HepG2 (cell line): ENCODE measurements around the gene MRPL20. TPM values are rescaled to one million over a fixed set of nuclear protein-coding genes. Genes with fewer than 3 reads are reported as not detected.

Experiments
- ARID4A ChIP-seq: sonication (generic); formaldehyde crosslinking; IDR thresholded peaks from 2 replicates; pipeline ENCODE4 v1.5.0; 2020; ENCODE audit warnings: mild to moderate bottlenecking, missing genetic modification reagents, borderline replicate concordance
- ARNT ChIP-seq: fragments of 450-650 bp; IDR thresholded peaks from 2 replicates; pipeline ENCODE4 v1.6.1; 2017
- CAMTA2 ChIP-seq: sonication (generic); formaldehyde crosslinking; IDR thresholded peaks from 2 replicates; pipeline ENCODE4 v1.4.0; 2020; ENCODE audit warnings: mild to moderate bottlenecking, missing genetic modification reagents, borderline replicate concordance
- DDIT3 ChIP-seq: sonication (generic); formaldehyde crosslinking; IDR thresholded peaks from 2 replicates; pipeline ENCODE4 v1.4.0; 2020; ENCODE audit warnings: mild to moderate bottlenecking, missing genetic modification reagents
- FLYWCH1 ChIP-seq: sonication (generic); formaldehyde crosslinking; IDR thresholded peaks from 2 replicates; pipeline ENCODE4 v1.8.1; 2023; ENCODE audit warnings: mild to moderate bottlenecking, missing genetic modification reagents
- FOXA1 ChIP-seq, 2 experiments: fragments of 450-650 bp in 1 of 2; sonication (generic) in 1 of 2; formaldehyde crosslinking in 1 of 2; IDR thresholded peaks; 2 replicates each; pipeline versions ENCODE4 v1.4.0 to v1.6.1; 2016 to 2020; ENCODE audit warnings: missing genetic modification reagents in 1 of 2
- FOXK2 ChIP-seq: fragments of 450-650 bp; IDR thresholded peaks from 2 replicates; pipeline ENCODE4 v1.6.1; 2016
- KLF12 ChIP-seq: sonication (generic); formaldehyde crosslinking; IDR thresholded peaks from 2 replicates; pipeline ENCODE4 v1.4.0; 2020; ENCODE audit warnings: missing genetic modification reagents, borderline replicate concordance
- MXD4 ChIP-seq: IDR thresholded peaks from 2 replicates; pipeline ENCODE4 v1.6.1; 2016; ENCODE audit warnings: mild to moderate bottlenecking, missing biosample characterization, missing genetic modification reagents
- SIX4 ChIP-seq: sonication (generic); formaldehyde crosslinking; IDR thresholded peaks from 2 replicates; pipeline ENCODE4 v1.4.0; 2020; ENCODE audit warnings: missing genetic modification reagents
- TRIM22 ChIP-seq: fragments of 450-650 bp; IDR thresholded peaks from 2 replicates; pipeline ENCODE4 v1.6.1; 2017
- ZNF407 ChIP-seq: sonication (generic); formaldehyde crosslinking; IDR thresholded peaks from one replicate; pipeline ENCODE4 v1.5.1; 2020; ENCODE audit warnings: mild to moderate bottlenecking, missing genetic modification reagents; ENCODE audit errors: not compliant biosample characterization
- ZNF496 ChIP-seq: sonication (generic); formaldehyde crosslinking; IDR thresholded peaks from 2 replicates; pipeline ENCODE4 v1.8.1; 2023; ENCODE audit warnings: mild to moderate bottlenecking, moderate library complexity, missing genetic modification reagents; ENCODE audit not compliant: insufficient replicate concordance
- ZNF83 ChIP-seq: sonication (generic); formaldehyde crosslinking; IDR thresholded peaks from 2 replicates; pipeline ENCODE4 v1.4.0; 2020; ENCODE audit warnings: missing genetic modification reagents, mild to moderate bottlenecking, borderline replicate concordance
- ZSCAN20 ChIP-seq: sonication (generic); formaldehyde crosslinking; IDR thresholded peaks from 2 replicates; pipeline ENCODE4 v1.4.0; 2020; ENCODE audit warnings: missing genetic modification reagents, mild to moderate bottlenecking, borderline replicate concordance
- polyA plus RNA-seq, 8 experiments: library from polyadenylated mRNA; depleted of rRNA in 3 of 8; stranded (reverse) in 7 of 8; unstranded in 1 of 8; fragments of >200 nt; fragmentation: Illumina TruSeq in 4 of 8; extraction: Trizol in 4 of 8; gene quantifications; 2 replicates each; pipeline versions ENCODE4 v1.2.1 to v1.2.3, GENCODE V29; 2011 to 2016; ENCODE audit warnings: low read depth in 4 of 8, missing spikeins in 1 of 8, mixed read lengths in 1 of 8; ENCODE audit not compliant: insufficient read depth in 1 of 8
- total RNA-seq, 5 experiments: library from RNA; depleted of rRNA; stranded (reverse); fragments of >200 nt; fragmentation: Illumina TruSeq; extraction: Trizol; gene quantifications; 2 replicates each; pipeline ENCODE4 v1.2.3, GENCODE V29; 2016; ENCODE audit warnings: low read depth in 1 of 5

Gene MRPL20
- total and polyA plus RNA-seq, 2 of the 13 experiments (the other 11 are each of a cell fraction or from before 2014, with no cell fraction given) = 59.2 to 127 TPM

- 0 out of 2 replicates have a peak, but pooled peaks have one; percentile 41 for TF ChIP-seq SIX4 (CRISPR knock-in tag)
- TF ChIP-seq CAMTA2 (CRISPR knock-in tag) = no peak
- TF ChIP-seq ZSCAN20 (CRISPR knock-in tag) = no peak
- TF ChIP-seq FOXK2 = no peak
- peak; percentile 82; the same call in 1 of the 2 replicates for TF ChIP-seq ARID4A (CRISPR knock-in tag)
- TF ChIP-seq FOXA1 (IDR thresholded peaks at IDR 0.05) = no peak
- peak; percentile 97 for TF ChIP-seq FOXA1 (CRISPR knock-in tag; IDR thresholded peaks at IDR 0.05)
- no peak for TF ChIP-seq DDIT3
- no peak for TF ChIP-seq ZNF496
- no peak for TF ChIP-seq ZNF407 (CRISPR knock-in tag)
- no peak for TF ChIP-seq ARNT
- no peak for TF ChIP-seq TRIM22
- no peak for TF ChIP-seq FLYWCH1 (CRISPR knock-in tag)
- TF ChIP-seq ZNF83 (CRISPR knock-in tag) = no peak
- TF ChIP-seq KLF12 (CRISPR knock-in tag) = 0 out of 2 replicates have a peak, but pooled peaks have one; percentile 19
- no peak for TF ChIP-seq MXD4 (CRISPR knock-in tag)
Measured at GRCh38 chr1:1421147-1421906, 14.2 kb upstream of the MRPL20 start, which contains the start of gene ANKRD65 (continued).
